H1 (cell line): ENCODE measurements around the gene PITPNC1. TPM values are rescaled to one million over a fixed set of nuclear protein-coding genes. Genes with fewer than 3 reads are reported as not detected.
"Not testable (repeated sequence)": the region's sequence is repeated elsewhere in the genome, so short reads cannot be mapped to it uniquely, and the experiment has no call there.

ENCODE experiments used
- CTCF ChIA-PET: fragments of 300-600 bp; sonication (Branson Sonifier 250); formaldehyde crosslinking; loops from one replicate; lab custom pipeline; 2021; ENCODE audit not compliant: partially characterized antibody; lab: Charles Lee
- POLR2A ChIA-PET: fragments of 300-600 bp; sonication (Branson Sonifier 250); formaldehyde crosslinking; loops from one replicate; lab custom pipeline; 2021; ENCODE audit warnings: inconsistent platforms; ENCODE audit not compliant: partially characterized antibody; lab: Charles Lee
- DNase-seq, 2 experiments: peaks; one replicate each; pipeline versions ENCODE4 v3.0.0 to v3.0.0-alpha.2; 2010 to 2022; ENCODE audit warnings: low spot score in 2 of 2, low read depth in 1 of 2, mixed read lengths in 1 of 2
- FAIRE-seq: peaks from 2 replicates; lab custom pipeline; 2011; peaks lifted over from hg19 to GRCh38; lab: Jason Lieb, UNC
- H2AFZ ChIP-seq: 2 replicates; pipeline ENCODE4 v1.8.1; 2012; ENCODE audit warnings: low read length, inconsistent platforms
- H2AK5ac ChIP-seq: 2 replicates; pipeline ENCODE4 v1.6.1; 2013; ENCODE audit warnings: low read depth, low read length
- H2BK120ac ChIP-seq: replicated peaks from 2 replicates; pipeline ENCODE3; 2013; ENCODE audit warnings: low read depth, low read length, inconsistent platforms
- H2BK12ac ChIP-seq: 2 replicates; pipeline ENCODE4 v1.6.1; 2013; ENCODE audit warnings: low read depth, low read length
- H2BK15ac ChIP-seq: 2 replicates; pipeline ENCODE4 v1.6.1; 2013; ENCODE audit warnings: low read length
- H2BK20ac ChIP-seq: 2 replicates; pipeline ENCODE4 v1.6.1; 2013; ENCODE audit warnings: low read length
- H2BK5ac ChIP-seq: 2 replicates; pipeline ENCODE4 v1.6.1; 2013; ENCODE audit warnings: low read depth, low read length
- H3K14ac ChIP-seq: 2 replicates; pipeline ENCODE4 v1.6.1; 2013; ENCODE audit warnings: inconsistent platforms; ENCODE audit not compliant: insufficient read length
- H3K18ac ChIP-seq: 2 replicates; pipeline ENCODE4 v1.6.1; 2013; ENCODE audit warnings: low read length; ENCODE audit errors: extremely low read depth
- H3K23ac ChIP-seq: 2 replicates; pipeline ENCODE4 v1.6.1; 2013; ENCODE audit warnings: inconsistent platforms; ENCODE audit not compliant: insufficient read length
- H3K23me2 ChIP-seq: 2 replicates; pipeline ENCODE4 v1.6.1; 2013; ENCODE audit warnings: low read depth, low read length
- H3K27ac ChIP-seq: 2 replicates; pipeline ENCODE4 v1.6.1; 2011; ENCODE audit warnings: low read depth, low read length, inconsistent platforms
- H3K27me3 ChIP-seq, 4 experiments: replicated peaks in 1 of 4; 1 replicate in 1 of 4; 2 replicates in 3 of 4; pipeline versions ENCODE4 v1.6.1 to v1.8.1; 2011 to 2013; ENCODE audit warnings: low read length in 3 of 4, mild to moderate bottlenecking in 3 of 4, inconsistent platforms in 2 of 4, mixed read lengths in 2 of 4, moderate library complexity in 1 of 4; ENCODE audit not compliant: control insufficient read depth in 3 of 4, insufficient read depth in 3 of 4; ENCODE audit errors: extremely low read depth in 1 of 4
- H3K36me3 ChIP-seq, 4 experiments: 2 replicates each; pipeline versions ENCODE4 v1.6.1 to v1.8.1; 2011 to 2013; ENCODE audit warnings: mild to moderate bottlenecking in 4 of 4, low read length in 3 of 4, moderate library complexity in 2 of 4, control low read depth in 1 of 4, inconsistent platforms in 1 of 4; ENCODE audit not compliant: insufficient read depth in 4 of 4, control insufficient read depth in 2 of 4
- H3K4ac ChIP-seq: replicated peaks from 2 replicates; pipeline ENCODE3; 2013; ENCODE audit warnings: low read length, low read depth, mixed read lengths, inconsistent platforms; ENCODE audit not compliant: insufficient read length
- H3K4me1 ChIP-seq, 4 experiments: replicated peaks in 1 of 4; 1 replicate in 1 of 4; 2 replicates in 3 of 4; pipeline versions ENCODE4 v1.6.1 to v1.8.1; 2011 to 2013; ENCODE audit warnings: low read length in 3 of 4, inconsistent platforms in 2 of 4, mixed read lengths in 1 of 4; ENCODE audit not compliant: insufficient read depth in 4 of 4, control insufficient read depth in 3 of 4
- H3K4me2 ChIP-seq, 2 experiments: 2 replicates each; pipeline versions ENCODE4 v1.6.1 to v1.8.1; 2011 to 2013; ENCODE audit warnings: low read depth in 2 of 2, low read length in 2 of 2, control low read depth in 1 of 2, inconsistent platforms in 1 of 2, mild to moderate bottlenecking in 1 of 2; ENCODE audit not compliant: insufficient read depth in 1 of 2
- H3K4me3 ChIP-seq, 4 experiments: fragments of 200-600, 300-600 bp in 1 of 4; sonication (generic), shearing (Covaris generic), sonication (Bioruptor Twin) in 1 of 4; 2 replicates each; pipeline versions ENCODE4 v1.5.1 to v1.8.1; 2011 to 2016; ENCODE audit warnings: low read length in 4 of 4, low read depth in 3 of 4, control low read depth in 2 of 4, inconsistent platforms in 2 of 4, mild to moderate bottlenecking in 2 of 4, mixed read lengths in 1 of 4, moderate library complexity in 1 of 4; ENCODE audit not compliant: insufficient read depth in 2 of 4; ENCODE audit errors: extremely low read depth in 1 of 4
- H3K56ac ChIP-seq: replicated peaks from 2 replicates; pipeline ENCODE3; 2013; ENCODE audit warnings: low read depth, mild to moderate bottlenecking, mixed read lengths, low read length, inconsistent platforms; ENCODE audit not compliant: insufficient read length
- H3K79me1 ChIP-seq: 2 replicates; pipeline ENCODE4 v1.6.1; 2013; ENCODE audit warnings: low read depth, low read length, control low read depth
- H3K79me2 ChIP-seq, 2 experiments: 2 replicates each; pipeline versions ENCODE4 v1.6.1 to v1.8.1; 2012 to 2013; ENCODE audit warnings: low read length in 2 of 2, mild to moderate bottlenecking in 2 of 2, inconsistent platforms in 1 of 2; ENCODE audit not compliant: insufficient read depth in 2 of 2, control insufficient read depth in 1 of 2
- H3K9ac ChIP-seq, 4 experiments: replicated peaks in 1 of 4; 1 replicate in 1 of 4; 2 replicates in 3 of 4; pipeline versions ENCODE4 v1.6.1 to v1.8.1; 2011 to 2013; ENCODE audit warnings: low read depth in 3 of 4, low read length in 3 of 4, control low read depth in 2 of 4, mild to moderate bottlenecking in 2 of 4, moderate library complexity in 2 of 4, inconsistent platforms in 1 of 4; ENCODE audit errors: extremely low read depth in 1 of 4
- H3K9me3 ChIP-seq, 2 experiments: 2 replicates each; pipeline versions ENCODE4 v1.6.1 to v1.8.1; 2012 to 2013; ENCODE audit warnings: mild to moderate bottlenecking in 2 of 2, moderate library complexity in 2 of 2, control low read depth in 1 of 2, inconsistent platforms in 1 of 2, low read depth in 1 of 2, low read length in 1 of 2, mixed read lengths in 1 of 2; ENCODE audit not compliant: insufficient read depth in 2 of 2
- H4K20me1 ChIP-seq, 2 experiments: replicated peaks in 1 of 2; 2 replicates each; pipeline versions ENCODE3 to v1.8.1; 2011 to 2013; ENCODE audit warnings: inconsistent platforms in 2 of 2, low read length in 2 of 2, mild to moderate bottlenecking in 1 of 2; ENCODE audit not compliant: insufficient read depth in 2 of 2, control insufficient read depth in 1 of 2
- H4K5ac ChIP-seq: 2 replicates; pipeline ENCODE4 v1.6.1; 2013; ENCODE audit warnings: low read length, low read depth, mixed read lengths, inconsistent platforms; ENCODE audit not compliant: insufficient read length
- H4K8ac ChIP-seq: 2 replicates; pipeline ENCODE4 v1.8.0; 2013; ENCODE audit warnings: mild to moderate bottlenecking, moderate library complexity, low read length, inconsistent platforms; ENCODE audit not compliant: insufficient read depth; ENCODE audit errors: extremely low read depth
- H4K91ac ChIP-seq: replicated peaks from 2 replicates; pipeline ENCODE3; 2013; ENCODE audit warnings: low read length, mixed read lengths, inconsistent platforms; ENCODE audit not compliant: insufficient read length
- WGBS, 2 experiments: shearing (Covaris generic) in 1 of 2; methylation state at CpG; one replicate each; pipeline versions ENCODE4 v1.1.6 to v1.1.7; 2013 to 2015; ENCODE audit warnings: low lambda C conversion rate in 2 of 2, mixed read lengths in 2 of 2, inconsistent platforms in 1 of 2, low coverage in 1 of 2, missing lambda C conversion rate in 1 of 2; ENCODE audit not compliant: insufficient replicate concordance in 2 of 2, insufficient coverage in 1 of 2, insufficient read length in 1 of 2; ENCODE audit errors: extremely low coverage in 1 of 2, missing lambda C conversion rate in 1 of 2; 5-methylcytosine and 5-hydroxymethylcytosine counted together
- polyA plus RNA-seq, 7 experiments: library from polyadenylated mRNA; depleted of rRNA in 3 of 7; stranded (reverse) in 5 of 7; unstranded in 2 of 7; fragments of >200 nt in 5 of 7; fragments of 200-250 nt in 2 of 7; gene quantifications; 1 replicate in 5 of 7; 2 replicates in 1 of 7; 4 replicates in 1 of 7; pipeline versions ENCODE4 v1.2.1 to v1.2.3, GENCODE V29; 2011 to 2013; ENCODE audit warnings: missing spikeins in 2 of 7, mixed read lengths in 2 of 7
- total RNA-seq: library from RNA; stranded (reverse); fragmentation: NEBNext Ultra II Directional; extraction: Animal tissue kit (Norgen Biotek cat#: 25700); gene quantifications from 2 replicates; pipeline ENCODE4 v1.2.1, GENCODE V29; 2021

PITPNC1 gene
- total and polyA plus RNA-seq, 2 of the 8 experiments (the other 6 are each of a cell fraction or from before 2014, with no cell fraction given) = 17.6 to 54.7 TPM

- CTCF ChIA-PET = interaction anchor here (0.7 to 1.7 kb wide), 5 partner anchors 53 to 282 kb away, joined by 3 to 6 read pairs (median 3); no protein-coding TSS in a partner anchor
- not testable (repeated sequence) for H3K9me3 ChIP-seq, H3K79me1 ChIP-seq, H2AFZ ChIP-seq, H3K56ac ChIP-seq, H3K4me1 ChIP-seq, H3K23me2 ChIP-seq, H2BK12ac ChIP-seq, H3K4me2 ChIP-seq, H3K14ac ChIP-seq, H2AK5ac ChIP-seq, H3K4me3 ChIP-seq, H4K20me1 ChIP-seq, DNase-seq, H3K27me3 ChIP-seq, H2BK120ac ChIP-seq, H2BK15ac ChIP-seq, H4K8ac ChIP-seq, H3K36me3 ChIP-seq, H3K18ac ChIP-seq, H3K27ac ChIP-seq, FAIRE-seq, H3K9ac ChIP-seq, H4K91ac ChIP-seq, H3K23ac ChIP-seq, H3K4ac ChIP-seq, H2BK20ac ChIP-seq, H2BK5ac ChIP-seq, H4K5ac ChIP-seq
- POLR2A ChIA-PET = interaction anchor here (1.5 kb wide), 1 partner anchor 38 kb away, joined by 3 read pairs; no protein-coding TSS in a partner anchor
- peaks cover under 1 to 46% of the 10 kb centered on the region in 2 experiments; a peak in 3 of 4 replicates for H3K79me2 ChIP-seq
- 79% methylated on average over 4 of the region's 4 CpGs; no CpG with 5 or more reads in 1 of the 2 experiments for WGBS, 2 experiments
Measured at GRCh38 chr17:67422296-67422695, 45.2 kb downstream of the PITPNC1 start.
